Stimulated activated CD8-positive, alpha-beta memory T cell treated with anti-CD3 and anti-CD28 coated beads, Interleukin-4, amount 100 ng/mL, for 1 hour (primary cell): ENCODE results near the gene BUB1.
"Not testable (repeated sequence)": the region's sequence is repeated elsewhere in the genome, so short reads cannot be mapped to it uniquely, and the experiment has no call there.

Source experiments
- DNase-seq, 2 donors: peaks; one replicate each; pipeline ENCODE4 v3.0.0-alpha.2; 2020; ENCODE audit warnings: low read depth in 2 of 2, low spot score in 1 of 2

The BUB1 gene

GRCh38 chr2:110691612-110692258, 13.9 kb upstream of the BUB1 start:
- DNase-seq: no peak

GRCh38 chr2:110690083-110690965, 12.5 kb upstream of the BUB1 start:
- DNase-seq: no peak

GRCh38 chr2:110688594-110689091, 10.8 kb upstream of the BUB1 start:
- DNase-seq: no peak

GRCh38 chr2:110687775-110688484, 10.1 kb upstream of the BUB1 start:
- not testable (repeated sequence) for DNase-seq

GRCh38 chr2:110682872-110683271, 5.0 kb upstream of the BUB1 start:
- no peak for DNase-seq

GRCh38 chr2:110682267-110682666, 4.4 kb upstream of the BUB1 start:
- DNase-seq: no peak

GRCh38 chr2:110680709-110681108, 2.8 kb upstream of the BUB1 start:
- DNase-seq: no peak

GRCh38 chr2:110679865-110680264, 2.0 kb upstream of the BUB1 start:
- no peak for DNase-seq

GRCh38 chr2:110679337-110679707, 1.5 kb upstream of the BUB1 start:
- no peak for DNase-seq

- DNase-seq: no peak
Observed at GRCh38 chr2:110678457-110679336, 834 bp upstream of the BUB1 start.

GRCh38 chr2:110677080-110677479, 783 bp downstream of the BUB1 start:
- no peak for DNase-seq

GRCh38 chr2:110675679-110676078, 2.2 kb downstream of the BUB1 start:
- DNase-seq: no peak

GRCh38 chr2:110674620-110675555, 3.0 kb downstream of the BUB1 start:
- peak in 1 of 2 donors; percentile 21 for DNase-seq

GRCh38 chr2:110673201-110673600, 4.7 kb downstream of the BUB1 start:
- no peak for DNase-seq

GRCh38 chr2:110670826-110671225, 7.0 kb downstream of the BUB1 start:
- no peak for DNase-seq

GRCh38 chr2:110669079-110669478, 8.8 kb downstream of the BUB1 start:
- no peak for DNase-seq

- no peak for DNase-seq
Observed at GRCh38 chr2:110667071-110667470, 10.8 kb downstream of the BUB1 start.

- no peak for DNase-seq
Observed at GRCh38 chr2:110664135-110664534, 13.7 kb downstream of the BUB1 start.

GRCh38 chr2:110662560-110662959, 15.3 kb downstream of the BUB1 start:
- DNase-seq: no peak

- no peak for DNase-seq
Observed at GRCh38 chr2:110660558-110660957, 17.3 kb downstream of the BUB1 start.
